HG03439 (cell line): ENCODE measurements around the gene WDFY4.

Experiments
- ATAC-seq: cut with Tn5 transposase; IDR thresholded peaks from one replicate; pipeline ENCODE4 v1.9.1; 2021; ENCODE audit warnings: mild to moderate bottlenecking, moderate library complexity; ENCODE audit not compliant: unreplicated experiment

Gene WDFY4

DNA sequence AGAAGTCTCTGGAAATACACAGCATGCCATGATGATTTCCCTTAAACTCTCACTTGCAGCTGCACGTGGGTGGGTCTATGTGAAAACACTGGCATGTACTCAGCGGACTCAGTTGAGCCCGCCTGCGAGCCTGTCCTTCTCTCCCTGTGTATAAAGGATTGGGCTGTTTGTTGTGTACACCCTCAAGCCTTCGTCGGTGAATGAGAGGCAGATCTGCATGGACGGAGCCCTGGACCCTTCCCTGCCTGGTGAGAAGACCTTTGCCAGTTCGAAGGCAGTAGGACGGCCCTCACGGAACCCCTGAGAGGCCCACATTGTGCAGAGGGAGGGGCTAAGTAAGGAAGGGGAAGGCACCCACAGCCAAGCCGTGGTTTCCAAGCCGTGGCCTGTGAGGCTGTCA, 121.2 kb downstream of the WDFY4 start:
- ATAC-seq = no peak

DNA sequence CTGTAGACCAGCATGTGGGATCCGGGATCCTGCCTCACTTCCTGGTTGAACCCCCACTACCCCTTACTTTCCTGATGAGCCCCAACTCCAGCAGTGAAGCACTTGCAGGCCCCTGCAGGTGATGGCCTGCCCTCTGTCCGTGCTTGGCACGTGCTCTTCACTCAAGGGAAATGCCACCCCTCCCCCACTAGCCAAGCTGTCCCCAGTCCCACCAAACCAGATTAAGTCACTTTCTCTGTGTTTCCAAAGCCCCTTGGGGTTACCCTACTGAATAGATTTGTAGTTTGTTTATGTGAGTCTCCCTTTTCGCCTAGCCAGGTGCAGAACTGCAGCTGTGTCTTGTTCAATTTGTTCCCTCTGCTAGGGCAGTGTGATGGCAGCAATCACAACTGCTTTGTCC, 121.7 kb downstream of the WDFY4 start:
- ATAC-seq = no peak

DNA sequence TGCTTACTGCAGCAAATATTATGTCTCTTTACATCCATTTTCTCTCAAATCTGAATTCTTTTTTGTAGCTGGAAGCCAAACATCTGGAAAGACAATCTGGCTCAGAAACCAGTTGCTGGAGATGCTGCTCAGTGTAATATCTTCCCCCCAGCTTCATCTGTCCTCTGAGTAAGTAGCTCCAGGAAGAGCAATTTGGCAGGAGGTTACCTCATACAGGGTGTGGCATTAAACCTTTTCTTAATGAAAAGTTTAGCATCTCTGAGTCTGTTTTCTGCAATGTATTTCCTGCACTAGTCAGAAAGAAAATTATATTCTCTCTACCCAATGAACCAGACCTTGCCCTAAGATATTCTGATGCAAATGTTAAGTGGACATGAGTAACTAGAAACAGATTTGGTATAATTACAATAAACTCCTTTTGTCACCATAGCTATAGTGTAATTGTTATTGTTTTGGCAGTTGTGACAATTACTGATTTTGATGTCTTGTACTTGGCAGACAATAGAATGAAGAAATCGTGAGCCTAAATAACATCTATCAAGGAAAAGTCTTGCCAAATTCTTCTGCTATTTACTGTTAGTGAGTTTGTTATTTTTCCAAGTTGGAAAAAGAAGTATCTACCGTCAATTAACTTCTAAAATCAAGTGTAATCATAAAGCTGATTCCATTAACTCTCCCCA, 123.3 kb downstream of the WDFY4 start:
- ATAC-seq = no peak

DNA sequence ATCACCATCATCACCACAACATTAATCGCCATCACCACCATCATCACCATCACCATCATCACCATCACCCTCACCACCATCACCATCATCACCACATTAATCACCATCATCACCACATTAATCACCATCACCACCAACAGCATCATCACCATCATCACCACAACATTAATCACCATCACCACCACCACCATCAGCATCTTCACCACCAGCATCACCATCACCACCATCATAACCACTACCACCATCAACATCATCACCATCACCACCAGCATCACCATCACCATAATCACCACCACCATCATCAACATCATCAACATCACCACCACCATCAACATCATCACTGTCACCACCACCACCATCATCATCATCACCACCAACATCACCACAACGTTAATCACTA, 124.6 kb downstream of the WDFY4 start:
- no peak for ATAC-seq

DNA sequence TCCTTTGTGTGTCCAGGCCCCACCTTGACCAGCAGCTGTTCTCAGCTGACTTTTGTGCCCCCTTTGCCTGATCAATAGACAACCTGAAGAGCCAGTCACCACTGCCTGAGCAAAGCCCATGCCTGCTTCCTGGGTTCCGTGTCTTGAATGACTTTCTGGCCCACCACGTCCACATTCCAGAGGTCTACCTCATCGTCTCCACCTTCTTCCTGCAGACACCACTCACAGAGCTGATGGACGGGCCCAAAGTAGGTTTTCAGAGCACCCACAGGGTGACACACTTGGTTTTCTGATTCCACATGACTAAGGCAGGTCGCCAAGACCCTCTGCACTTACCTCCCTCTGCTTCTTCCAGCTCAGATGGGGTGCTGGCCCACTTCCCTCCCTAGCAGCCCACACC, 126.8 kb downstream of the WDFY4 start:
- ATAC-seq = no peak

DNA sequence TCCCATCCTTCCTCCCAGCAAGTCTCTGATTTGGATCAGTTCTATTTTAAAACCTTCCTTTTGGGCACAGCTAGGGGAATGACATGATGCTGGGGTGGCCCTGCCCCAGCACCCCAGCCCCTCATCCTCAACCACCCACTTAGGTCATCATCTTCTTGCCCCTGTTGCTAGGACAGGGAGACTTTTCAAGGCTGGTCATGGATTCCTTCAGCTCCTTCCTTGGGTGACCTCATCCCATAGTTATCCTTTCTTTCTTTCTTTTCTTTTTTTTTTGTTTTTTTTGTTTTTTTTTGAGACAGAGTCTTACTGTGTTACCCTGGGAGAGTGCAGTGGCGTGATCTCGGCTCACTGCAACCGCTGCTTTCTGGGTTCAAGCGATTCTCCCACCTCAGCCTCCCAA, 127.2 kb downstream of the WDFY4 start:
- no peak for ATAC-seq

DNA sequence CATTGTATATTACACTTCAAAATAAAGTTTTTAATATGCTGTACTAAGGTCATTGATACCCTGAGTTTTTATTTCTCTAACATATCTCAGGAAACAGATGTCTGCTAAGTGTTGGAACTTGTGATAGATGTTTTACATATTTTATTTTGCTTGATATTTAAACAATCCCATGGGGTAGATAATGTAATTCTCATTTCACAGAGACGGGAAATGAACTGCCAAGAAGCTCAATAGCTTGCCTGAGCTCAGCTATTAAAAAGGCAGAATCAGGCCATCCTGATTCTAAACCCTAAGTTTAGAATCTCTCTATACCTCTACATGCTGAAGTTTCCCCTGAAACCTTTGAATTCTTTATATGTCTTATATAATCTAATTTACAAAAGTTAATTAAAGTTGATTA, 128.6 kb downstream of the WDFY4 start:
- ATAC-seq = no peak

DNA sequence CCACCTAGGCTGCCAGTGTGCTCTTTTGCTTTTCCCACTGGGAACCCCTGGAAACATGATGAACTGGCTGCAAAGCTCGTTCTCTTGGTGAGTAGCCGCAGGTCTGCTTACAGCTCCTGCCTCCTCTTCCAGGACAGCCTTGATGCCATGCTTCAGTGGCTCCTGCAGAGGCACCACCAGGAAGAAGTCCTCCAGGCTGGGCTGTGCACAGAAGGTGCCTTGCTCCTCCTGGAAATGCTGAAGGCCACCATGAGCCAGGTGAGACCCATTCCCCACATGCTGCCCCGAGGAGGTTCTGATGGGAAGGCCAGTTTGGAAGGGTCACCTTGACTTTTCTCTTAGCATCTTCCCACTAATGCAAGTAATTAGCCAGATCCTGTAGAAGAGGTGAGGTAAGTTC, 129.2 kb downstream of the WDFY4 start:
- no peak for ATAC-seq

DNA sequence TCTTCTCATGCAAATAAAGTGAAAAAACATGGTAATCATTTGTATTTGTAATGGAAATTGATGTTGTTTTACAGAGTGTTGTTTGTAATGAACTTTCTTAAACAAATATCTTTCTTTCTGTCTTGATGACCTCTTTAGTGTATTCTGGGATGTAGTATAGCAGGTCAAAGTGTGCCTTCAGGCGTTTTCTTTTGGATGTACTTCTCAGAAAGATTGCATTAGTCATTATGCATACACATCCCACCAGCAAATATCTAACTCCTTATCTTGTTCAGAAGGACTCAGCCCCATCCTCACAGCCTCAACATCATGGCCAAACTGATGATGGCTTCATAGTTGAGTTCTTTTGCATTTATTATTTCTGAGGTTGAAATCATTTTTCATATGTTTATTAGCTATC, 130.3 kb downstream of the WDFY4 start:
- no peak for ATAC-seq

DNA sequence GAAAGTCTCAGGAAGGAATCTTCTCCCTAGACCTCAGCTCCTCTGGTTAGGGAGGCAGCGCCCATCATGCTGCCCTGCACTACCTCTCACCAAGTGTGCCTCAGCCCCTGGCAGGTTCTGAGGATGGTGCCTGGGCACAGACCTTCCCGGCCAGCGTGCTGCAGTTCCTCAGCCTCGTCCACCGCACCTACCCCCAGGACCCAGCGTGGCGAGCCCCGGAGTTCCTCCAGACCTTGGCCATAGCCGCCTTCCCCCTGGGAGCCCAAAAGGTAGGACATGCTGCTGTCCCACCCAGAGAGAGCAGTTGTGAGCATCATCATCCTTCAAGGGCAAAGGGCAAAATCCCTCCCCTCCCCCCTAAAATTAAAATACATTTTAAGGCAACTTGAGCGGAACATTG, 132.5 kb downstream of the WDFY4 start:
- no peak for ATAC-seq

DNA sequence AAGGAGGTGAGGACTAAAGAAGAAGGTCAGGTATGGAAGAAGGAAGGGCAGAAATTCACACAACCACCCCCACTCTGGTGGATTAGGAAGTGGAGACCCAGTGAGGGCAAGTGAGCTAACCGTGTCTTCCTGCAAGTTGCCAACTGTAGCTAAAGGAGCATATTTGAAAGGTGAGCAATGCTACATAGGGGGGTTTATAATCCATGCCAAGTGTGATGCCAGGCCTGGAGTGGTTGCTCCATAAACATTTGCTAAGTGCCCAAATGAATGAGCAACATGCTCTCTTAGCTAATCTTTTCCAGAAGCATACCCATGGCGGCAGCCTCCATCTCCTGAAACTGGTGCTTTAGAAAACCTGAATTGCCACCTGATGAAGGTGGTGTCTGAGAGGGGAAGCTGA, 133.4 kb downstream of the WDFY4 start:
- ATAC-seq = no peak

DNA sequence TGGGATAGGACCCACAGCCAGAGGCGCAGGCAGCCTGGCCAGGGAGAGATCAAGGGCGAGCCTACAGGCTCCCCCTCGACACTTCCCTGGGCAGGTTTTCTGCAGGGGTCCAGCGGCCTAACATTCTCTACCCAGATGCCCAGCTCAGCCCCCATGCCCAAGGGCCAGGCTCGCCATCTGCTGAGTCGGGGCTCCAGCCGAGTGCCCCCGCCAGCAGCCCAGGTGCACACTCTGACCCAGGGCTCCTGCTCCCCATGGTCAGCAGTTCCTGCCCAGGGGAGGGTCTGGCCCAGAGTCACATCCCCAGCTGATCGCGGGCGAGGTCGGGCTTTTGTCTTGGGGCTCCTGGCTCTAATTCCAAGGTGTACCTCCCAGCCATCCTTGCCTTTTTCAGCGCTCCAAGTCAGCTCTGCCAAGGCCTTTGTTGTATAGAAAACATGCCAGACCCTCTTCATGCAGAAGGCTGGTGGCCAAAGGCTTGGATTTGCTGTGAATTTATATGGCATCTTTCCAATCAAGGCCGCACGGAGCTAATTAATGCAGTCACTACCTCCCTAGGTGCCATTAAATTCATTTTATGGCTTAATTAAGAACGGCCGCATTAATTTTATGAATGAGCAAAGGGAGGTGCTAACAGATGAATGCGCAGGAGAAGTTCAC, 134.3 kb downstream of the WDFY4 start:
- no peak for ATAC-seq

DNA sequence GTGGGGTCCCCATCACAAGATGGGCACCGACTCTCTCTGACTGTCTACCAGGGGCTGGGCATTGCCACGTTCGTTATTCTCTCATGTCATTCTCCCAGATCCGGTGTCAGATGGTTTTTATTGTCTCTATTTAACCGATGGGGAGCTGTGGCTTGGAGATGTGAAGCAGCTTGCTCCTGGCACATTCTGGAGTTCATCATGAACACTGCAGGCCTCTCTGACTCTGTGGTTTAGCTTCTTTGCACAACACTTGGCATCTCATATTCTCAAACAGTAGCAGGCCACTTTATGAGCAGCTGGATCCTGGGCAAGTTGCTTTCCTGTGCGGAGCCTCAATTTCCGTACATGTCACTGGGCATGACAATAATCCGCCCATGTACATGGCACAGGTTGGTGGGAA, 135.1 kb downstream of the WDFY4 start:
- ATAC-seq = no peak

DNA sequence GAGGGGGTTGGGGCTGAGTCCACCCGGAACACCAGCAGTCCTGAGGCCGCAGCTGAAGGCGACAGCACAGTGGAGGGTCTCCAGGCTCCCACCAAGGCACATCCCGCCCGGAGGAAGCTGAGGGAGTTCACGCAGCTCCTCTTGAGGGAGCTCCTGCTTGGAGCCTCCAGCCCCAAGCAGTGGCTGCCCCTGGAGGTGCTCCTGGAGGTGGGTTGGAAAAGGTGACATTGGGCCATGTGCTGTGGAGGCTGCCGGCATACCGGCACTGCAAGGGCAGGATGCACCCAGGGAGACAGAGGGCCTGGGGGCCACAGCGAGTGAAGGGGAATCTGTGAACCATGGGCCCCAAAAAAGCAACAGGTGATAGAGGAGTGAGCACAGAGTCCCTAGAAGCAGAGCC, 135.6 kb downstream of the WDFY4 start:
- ATAC-seq = no peak

DNA sequence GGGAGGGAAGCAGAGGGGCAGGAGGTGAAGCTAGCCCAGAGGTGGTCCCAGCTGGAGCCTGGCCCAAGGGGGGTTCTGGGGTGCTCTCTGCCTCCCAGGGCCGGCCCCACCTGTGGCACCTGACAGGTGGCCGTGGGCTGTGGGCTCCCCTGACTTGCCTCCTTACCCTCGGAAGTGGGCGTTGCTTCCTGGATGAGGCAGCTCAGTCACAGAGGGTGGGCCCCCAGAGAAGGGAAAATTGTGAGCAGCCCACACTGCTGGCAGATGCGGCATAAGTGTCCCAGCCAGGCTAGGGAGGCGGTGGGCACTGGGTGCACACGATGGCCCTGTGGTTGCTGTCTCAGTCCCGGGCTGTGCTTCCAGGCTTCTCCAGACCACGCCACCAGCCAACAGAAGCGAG, 136.0 kb downstream of the WDFY4 start:
- no peak for ATAC-seq

DNA sequence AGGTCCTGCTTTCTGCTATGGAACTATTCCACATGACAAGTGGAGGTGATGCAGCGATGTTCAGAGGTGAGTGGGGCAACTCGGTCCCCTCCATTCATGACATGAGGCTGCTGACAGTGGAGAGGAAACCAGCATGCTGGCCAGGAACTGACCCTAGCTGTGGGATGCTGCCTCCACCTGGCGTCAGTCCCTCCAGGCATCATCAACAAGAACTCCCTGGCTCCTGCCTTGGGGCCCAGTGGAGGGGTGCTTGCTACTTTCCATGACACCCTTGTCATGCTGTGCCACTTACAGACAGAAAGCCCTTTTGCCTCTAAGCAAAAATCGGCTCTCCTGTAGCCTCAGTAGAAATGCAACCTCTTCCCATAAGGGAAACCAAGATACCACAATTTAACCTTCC, 136.4 kb downstream of the WDFY4 start:
- no peak for ATAC-seq

DNA sequence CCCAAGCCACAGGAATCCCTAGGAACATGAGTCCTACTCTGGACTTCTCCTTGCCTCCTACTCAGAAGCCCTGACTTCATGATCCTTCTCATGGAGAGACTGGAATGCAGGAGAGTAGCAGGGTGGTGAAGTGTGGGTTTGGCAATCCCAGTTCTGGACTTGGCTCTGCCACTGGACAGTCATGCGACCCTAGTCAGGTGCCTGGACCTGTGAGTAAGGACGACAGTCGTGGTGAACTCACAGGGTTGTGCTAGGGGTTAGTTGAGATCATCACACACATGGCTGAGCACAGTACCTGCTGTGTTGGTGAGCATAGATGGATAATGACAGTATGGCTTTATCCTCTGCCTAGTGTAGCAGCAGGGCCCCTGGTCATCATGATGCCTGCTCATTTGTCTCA, 137.0 kb downstream of the WDFY4 start:
- ATAC-seq = no peak

DNA sequence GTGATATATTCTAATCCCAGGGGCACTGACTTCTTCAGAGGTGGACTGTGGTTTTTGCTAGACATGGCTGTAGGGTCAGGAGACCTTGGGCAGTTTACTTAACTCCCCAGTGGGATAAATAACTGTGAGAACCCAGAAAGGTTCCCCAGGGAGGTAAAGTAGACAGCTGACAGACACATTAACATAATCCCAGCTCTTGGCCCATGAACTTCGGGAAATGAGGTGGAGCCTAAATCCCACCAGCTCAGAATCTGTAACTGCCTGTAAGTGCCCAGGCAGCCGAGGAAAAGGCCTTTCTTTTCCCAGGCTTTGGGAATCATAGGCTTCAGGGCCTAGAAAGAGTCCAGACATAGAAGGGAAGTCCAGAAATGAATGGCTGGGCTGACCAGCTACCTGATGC, 149.0 kb downstream of the WDFY4 start:
- no peak for ATAC-seq

DNA sequence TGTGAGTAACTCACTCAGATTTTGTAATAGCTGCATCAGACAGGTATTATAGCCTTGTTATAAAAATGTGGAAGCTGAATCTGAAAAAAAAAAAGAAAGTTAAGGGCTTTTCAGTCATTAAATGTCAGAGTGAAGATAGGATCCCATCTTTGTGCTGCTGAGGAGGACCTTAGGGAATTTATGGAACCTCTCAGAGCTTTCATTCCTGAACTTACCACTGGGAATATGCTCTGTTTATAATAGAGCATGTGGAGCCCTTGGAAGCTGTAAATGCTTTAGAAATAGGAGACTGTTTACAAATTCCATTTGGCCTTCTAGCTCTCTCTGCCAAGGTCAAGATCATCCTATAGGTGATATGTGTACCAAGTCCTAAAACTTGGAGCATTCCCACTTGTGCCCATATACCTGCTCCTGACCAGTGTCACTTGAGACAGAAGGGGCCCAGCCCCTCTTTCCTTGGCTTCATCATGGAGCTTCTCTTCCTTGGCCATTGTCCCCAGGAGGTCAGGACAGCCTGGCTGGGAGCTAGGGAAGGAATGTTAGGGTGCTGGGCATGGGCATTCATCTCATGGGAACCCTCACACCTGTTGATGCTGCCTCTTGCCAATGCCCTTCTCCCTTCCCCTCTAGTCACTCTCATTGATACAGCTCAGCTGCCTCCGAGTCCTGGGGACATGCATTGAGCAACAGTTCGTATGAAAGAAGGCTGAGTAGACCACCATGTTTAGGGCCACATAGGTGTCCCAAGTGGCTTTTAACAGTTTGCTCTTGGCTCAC, 149.7 kb downstream of the WDFY4 start:
- no peak for ATAC-seq

DNA sequence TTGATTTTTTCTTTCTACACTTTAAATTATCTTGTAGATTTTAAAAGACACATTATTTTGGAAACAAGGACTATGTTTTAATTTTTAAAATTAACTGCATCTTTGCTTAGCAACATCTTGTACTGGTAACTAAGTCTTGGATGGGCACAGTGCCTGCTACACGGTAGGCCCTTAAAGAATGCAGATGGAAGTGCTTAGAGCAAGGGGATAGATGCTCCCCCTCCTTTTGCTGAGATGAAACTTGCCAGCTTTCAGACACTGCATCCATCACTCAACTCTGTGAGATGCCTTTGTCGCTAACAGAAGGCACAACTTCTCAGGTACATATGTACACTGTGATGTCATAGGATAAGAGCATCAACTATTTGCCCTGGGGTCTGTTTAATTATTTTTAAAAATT, 151.1 kb downstream of the WDFY4 start:
- ATAC-seq = no peak

DNA sequence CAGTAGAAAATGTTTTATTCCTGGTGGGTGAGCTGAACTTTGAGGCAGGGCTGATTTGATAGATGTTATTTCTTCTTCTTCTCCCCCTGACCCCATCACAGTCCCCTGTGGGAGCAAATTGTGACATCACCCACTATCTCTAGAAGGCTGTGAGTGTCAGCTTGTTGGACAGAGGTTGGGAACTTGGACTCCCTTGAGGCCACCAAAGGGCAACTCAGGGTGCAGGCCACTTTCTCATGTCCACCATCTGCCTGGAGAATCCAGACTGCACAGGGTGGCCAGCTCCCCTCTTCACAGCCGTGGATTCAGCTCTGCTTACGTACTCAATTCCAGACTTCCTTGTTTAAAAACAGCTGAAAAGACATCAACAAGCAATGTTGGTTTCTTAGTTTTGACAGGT, 151.9 kb downstream of the WDFY4 start:
- ATAC-seq = no peak

DNA sequence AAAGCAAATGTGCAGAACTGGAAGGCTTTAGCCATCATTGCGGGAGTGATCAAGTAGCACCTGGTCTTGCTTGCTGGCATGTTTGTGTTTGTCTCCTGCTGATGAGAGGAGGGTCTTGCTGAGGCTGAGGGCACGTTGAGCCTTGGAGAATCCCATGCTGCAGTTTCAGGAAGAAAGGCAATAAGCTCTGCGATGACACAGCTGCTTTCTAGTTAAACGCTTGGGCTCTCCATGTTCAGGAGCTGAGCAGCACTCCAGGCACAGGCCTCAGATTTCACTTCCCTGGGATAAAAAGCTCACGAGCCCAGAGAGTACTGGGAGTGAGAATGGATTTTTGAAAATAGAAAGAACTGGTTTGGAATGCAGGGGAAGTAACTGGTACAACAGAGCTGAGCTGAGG, 154.2 kb downstream of the WDFY4 start:
- ATAC-seq = no peak
